OCI-LY3 (cell line): ENCODE results near the gene EPC2.

Experiments
- H2AFZ ChIP-seq: fragments of 200-600, 300-600 bp; shearing (Covaris generic); 2 replicates; pipeline ENCODE4 v1.6.0; 2014; ENCODE audit warnings: antibody characterized with exemption, low read depth, low read length
- H3K27ac ChIP-seq: fragments of 200-600, 300-600 bp; sonication (generic); 2 replicates; pipeline ENCODE4 v1.5.1; 2014; ENCODE audit warnings: mild to moderate bottlenecking, low read length, moderate library complexity, mixed read lengths
- H3K27me3 ChIP-seq: fragments of 200-600, 300-600 bp; sonication (generic); 2 replicates; pipeline ENCODE4 v1.6.1; 2014; ENCODE audit warnings: low read depth, low read length, mixed read lengths
- H3K36me3 ChIP-seq: fragments of 200-600, 300-600 bp; sonication (generic); replicated peaks from 2 replicates; pipeline ENCODE3; 2014; ENCODE audit warnings: low read depth, low read length, mixed read lengths
- H3K4me1 ChIP-seq: fragments of 300-600, 200-600 bp; sonication (generic); 2 replicates; pipeline ENCODE4 v1.6.1; 2014; ENCODE audit warnings: low read length, mixed read lengths
- H3K4me2 ChIP-seq: fragments of 200-600, 300-600 bp; sonication (generic); 2 replicates; pipeline ENCODE4 v1.6.1; 2014; ENCODE audit warnings: low read length, mixed read lengths
- H3K4me3 ChIP-seq: fragments of 300-600, 200-600 bp; sonication (generic); 2 replicates; pipeline ENCODE4 v1.5.1; 2014; ENCODE audit warnings: antibody characterized with exemption, mild to moderate bottlenecking, low read length, moderate library complexity
- H3K79me2 ChIP-seq: fragments of 300-600, 200-600 bp; shearing (Covaris generic); 2 replicates; pipeline ENCODE4 v1.6.1; 2014; ENCODE audit warnings: mild to moderate bottlenecking, low read length, mixed read lengths
- H3K9ac ChIP-seq: fragments of 300-600, 200-600 bp; shearing (Covaris generic); 2 replicates; pipeline ENCODE4 v1.6.0; 2014; ENCODE audit warnings: mild to moderate bottlenecking, low read length, moderate library complexity
- H3K9me3 ChIP-seq: fragments of 200-600, 300-600 bp; shearing (Covaris generic); 2 replicates; pipeline ENCODE4 v1.6.1; 2014; ENCODE audit warnings: low read length, mixed read lengths; ENCODE audit not compliant: insufficient read depth
- H4K20me1 ChIP-seq: fragments of 200-600, 300-600 bp; sonication (generic); 2 replicates; pipeline ENCODE4 v1.6.1; 2016; ENCODE audit warnings: low read length, mixed read lengths; ENCODE audit not compliant: insufficient read depth
- EZH2phosphoT487 ChIP-seq: fragments of 200-600 bp; shearing (Covaris generic); IDR thresholded peaks from 2 replicates; pipeline ENCODE4 v1.6.1; 2018; ENCODE audit warnings: antibody characterized with exemption, mixed run types, low read depth
- TF ChIP-seq, protein P1 (sequence below): fragments of 200-600, 300-600 bp; sonication (generic); IDR thresholded peaks from 2 replicates; pipeline ENCODE4 v1.5.1; 2014; ENCODE audit warnings: antibody characterized with exemption, low read length, low read depth

EPC2 gene

DNA sequence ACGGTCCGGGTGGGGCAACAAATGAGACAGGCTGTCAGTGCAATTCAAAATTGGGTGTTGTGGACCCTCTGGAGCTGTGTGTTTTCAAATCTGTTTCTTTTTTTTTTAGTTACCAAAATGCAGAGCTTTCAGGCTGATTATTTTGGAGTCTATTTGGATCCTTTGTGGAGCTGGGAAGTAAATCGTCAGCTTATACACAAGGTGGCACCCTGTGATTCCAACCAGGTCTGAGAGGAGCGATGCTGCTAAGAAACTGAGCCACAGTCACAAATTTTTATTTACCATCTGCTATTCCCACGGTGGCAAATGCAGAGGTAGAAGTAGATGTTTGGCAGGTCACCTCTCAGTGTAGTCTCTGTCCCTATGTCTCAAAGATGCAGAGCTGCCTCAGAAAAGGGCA, 3.8 kb upstream of the EPC2 start:
- Histone ChIP-seq H3K27ac (no peak overlapping the region), H3K79me2 (peaks cover 6% of the 10 kb centered on the region), H3K9me3 (no peaks in the 10 kb centered on the region), H3K9ac (no peak overlapping the region), H4K20me1 (peaks cover 5% of the 10 kb centered on the region; the same call in 1 of the 2 replicates), H3K4me1 (peaks cover 12% of the 10 kb centered on the region), H3K4me3 (no peak overlapping the region), H3K27me3 (no peaks in the 10 kb centered on the region), H2AFZ (no peak overlapping the region), H3K36me3 (no peaks in the 10 kb centered on the region), H3K4me2 (no peak overlapping the region)
- no peak for TF ChIP-seq EZH2phosphoT487
- TF ChIP-seq, protein P1, sequence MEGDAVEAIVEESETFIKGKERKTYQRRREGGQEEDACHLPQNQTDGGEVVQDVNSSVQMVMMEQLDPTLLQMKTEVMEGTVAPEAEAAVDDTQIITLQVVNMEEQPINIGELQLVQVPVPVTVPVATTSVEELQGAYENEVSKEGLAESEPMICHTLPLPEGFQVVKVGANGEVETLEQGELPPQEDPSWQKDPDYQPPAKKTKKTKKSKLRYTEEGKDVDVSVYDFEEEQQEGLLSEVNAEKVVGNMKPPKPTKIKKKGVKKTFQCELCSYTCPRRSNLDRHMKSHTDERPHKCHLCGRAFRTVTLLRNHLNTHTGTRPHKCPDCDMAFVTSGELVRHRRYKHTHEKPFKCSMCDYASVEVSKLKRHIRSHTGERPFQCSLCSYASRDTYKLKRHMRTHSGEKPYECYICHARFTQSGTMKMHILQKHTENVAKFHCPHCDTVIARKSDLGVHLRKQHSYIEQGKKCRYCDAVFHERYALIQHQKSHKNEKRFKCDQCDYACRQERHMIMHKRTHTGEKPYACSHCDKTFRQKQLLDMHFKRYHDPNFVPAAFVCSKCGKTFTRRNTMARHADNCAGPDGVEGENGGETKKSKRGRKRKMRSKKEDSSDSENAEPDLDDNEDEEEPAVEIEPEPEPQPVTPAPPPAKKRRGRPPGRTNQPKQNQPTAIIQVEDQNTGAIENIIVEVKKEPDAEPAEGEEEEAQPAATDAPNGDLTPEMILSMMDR: no peak

DNA sequence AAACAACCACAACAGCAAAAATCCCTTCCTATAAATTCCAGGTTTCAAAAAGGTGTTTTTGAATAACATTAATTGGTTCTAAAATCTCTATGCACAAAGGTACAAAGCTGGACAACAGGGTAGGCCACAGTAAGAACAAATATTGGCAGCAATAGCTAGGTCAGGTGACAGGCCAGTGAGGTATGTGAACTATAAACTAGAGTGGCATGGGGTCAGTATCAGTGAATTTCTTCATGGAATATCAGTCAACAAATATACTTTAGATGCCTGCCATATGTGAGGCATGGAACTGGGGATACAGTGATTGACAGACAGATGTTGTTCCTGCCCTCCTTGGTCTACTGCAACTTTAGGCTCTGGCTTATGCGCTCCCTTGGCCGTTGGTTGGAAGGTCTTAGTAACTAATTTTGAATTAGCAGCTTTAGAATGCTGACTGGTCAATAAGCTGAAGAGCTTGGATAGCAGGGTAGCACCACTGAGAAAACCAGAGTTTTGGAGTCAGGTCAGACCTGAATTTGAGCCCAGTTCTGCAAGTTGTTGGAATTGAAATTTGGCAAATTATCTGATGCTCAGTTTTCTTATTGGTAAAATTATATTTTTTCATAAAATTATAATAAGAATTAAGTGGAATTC, 2.3 kb upstream of the EPC2 start:
- H3K79me2 ChIP-seq: peaks cover 20% of the 10 kb centered on the region
- TF ChIP-seq EZH2phosphoT487: no peak
- no peaks in the 10 kb centered on the region for H3K9me3 ChIP-seq
- H3K27ac ChIP-seq: no peak overlapping the region
- no peak overlapping the region for H3K9ac ChIP-seq
- H3K4me1 ChIP-seq: peaks cover 14% of the 10 kb centered on the region
- H3K36me3 ChIP-seq: no peaks in the 10 kb centered on the region
- H3K27me3 ChIP-seq: no peaks in the 10 kb centered on the region
- H4K20me1 ChIP-seq: peaks cover 19% of the 10 kb centered on the region
- H3K4me2 ChIP-seq: no peak overlapping the region
- no peak overlapping the region for H3K4me3 ChIP-seq
- H2AFZ ChIP-seq: no peak overlapping the region

DNA sequence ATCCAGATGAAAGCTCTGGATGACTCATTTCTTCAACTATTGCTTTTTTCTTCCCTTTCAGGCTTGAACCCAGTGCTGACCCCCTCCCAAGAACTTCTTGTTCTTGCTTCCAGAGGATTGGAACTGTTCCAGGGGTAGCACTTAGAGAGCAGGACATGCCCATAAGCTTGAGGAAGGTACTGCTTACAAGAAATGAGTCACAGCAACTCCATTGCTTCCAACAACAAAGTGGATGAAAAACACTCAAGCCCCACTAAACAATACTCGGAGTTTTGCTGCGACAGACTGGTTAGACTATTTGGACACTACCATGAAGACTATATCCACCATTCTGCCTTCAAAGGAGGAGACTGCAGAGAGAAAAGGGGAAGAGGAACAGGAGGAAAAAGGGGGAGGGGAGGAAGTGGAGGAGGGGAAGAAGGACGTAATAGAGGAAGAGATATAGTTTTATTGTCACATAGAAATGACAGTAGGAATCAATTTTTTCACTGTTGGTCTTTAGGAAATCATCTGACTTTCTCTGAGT, 1.6 kb upstream of the EPC2 start:
- TF ChIP-seq, protein P1: no peak
- TF ChIP-seq EZH2phosphoT487: no peak
- H3K4me1 ChIP-seq: peaks cover 14% of the 10 kb centered on the region
- H3K79me2 ChIP-seq: peaks cover 27% of the 10 kb centered on the region
- H3K4me3 ChIP-seq: peak overlapping the region; percentile 90
- no peak overlapping the region for H2AFZ ChIP-seq
- no peaks in the 10 kb centered on the region for H3K36me3 ChIP-seq
- H3K27me3 ChIP-seq: no peaks in the 10 kb centered on the region
- H3K4me2 ChIP-seq: peak overlapping the region; percentile 99
- no peak overlapping the region for H3K27ac ChIP-seq
- peaks cover 23% of the 10 kb centered on the region for H4K20me1 ChIP-seq
- no peak overlapping the region for H3K9ac ChIP-seq
- H3K9me3 ChIP-seq: no peaks in the 10 kb centered on the region

DNA sequence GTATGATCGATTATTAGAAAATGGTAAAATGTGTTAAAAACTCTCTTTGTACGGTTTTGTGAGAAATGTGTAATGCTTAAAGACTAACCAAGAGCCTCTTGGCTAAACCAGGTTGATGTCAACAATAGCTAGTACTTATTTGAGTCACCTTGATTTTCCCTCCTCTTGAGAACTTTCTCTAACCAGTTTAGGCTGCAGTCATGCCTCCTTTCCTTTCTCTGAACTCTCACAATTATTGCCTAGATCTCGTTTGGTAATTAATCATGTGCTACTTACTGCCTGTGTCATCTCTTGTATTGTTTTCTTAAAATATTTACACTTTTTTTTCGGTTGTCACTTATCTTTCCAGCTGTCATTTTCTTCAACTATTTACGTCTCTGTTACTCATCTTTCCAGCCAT, 1.1 kb upstream of the EPC2 start:
- peak overlapping the region; percentile 89 for H3K9ac ChIP-seq
- H2AFZ ChIP-seq: peak overlapping the region; percentile 90; the same call in 1 of the 2 replicates
- H3K27me3 ChIP-seq: no peaks in the 10 kb centered on the region
- no peaks in the 10 kb centered on the region for H3K9me3 ChIP-seq
- H3K4me2 ChIP-seq: peak overlapping the region; percentile 99
- H3K79me2 ChIP-seq: peaks cover 32% of the 10 kb centered on the region
- no peak overlapping the region for H3K27ac ChIP-seq
- no peaks in the 10 kb centered on the region for H3K36me3 ChIP-seq
- H4K20me1 ChIP-seq: peaks cover 28% of the 10 kb centered on the region
- no peak for TF ChIP-seq EZH2phosphoT487
- TF ChIP-seq, protein P1: no peak
- peak overlapping the region; percentile 90 for H3K4me3 ChIP-seq
- peaks cover 14% of the 10 kb centered on the region for H3K4me1 ChIP-seq
